UCSD-AML1 (cell line): ENCODE measurements around the gene IKZF1.

Source experiments
- DNase-seq: peaks from one replicate; lab custom pipeline; 2025; ENCODE audit not compliant: unreplicated experiment; lab: John Stamatoyannopoulos, UW

Gene IKZF1

GRCh38 chr7:50307368-50308032, 3.0 kb downstream of the IKZF1 start:
- DNase-seq, result no peak

- no peak for DNase-seq
Measured at GRCh38 chr7:50308203-50308531, 3.7 kb downstream of the IKZF1 start.

DNA sequence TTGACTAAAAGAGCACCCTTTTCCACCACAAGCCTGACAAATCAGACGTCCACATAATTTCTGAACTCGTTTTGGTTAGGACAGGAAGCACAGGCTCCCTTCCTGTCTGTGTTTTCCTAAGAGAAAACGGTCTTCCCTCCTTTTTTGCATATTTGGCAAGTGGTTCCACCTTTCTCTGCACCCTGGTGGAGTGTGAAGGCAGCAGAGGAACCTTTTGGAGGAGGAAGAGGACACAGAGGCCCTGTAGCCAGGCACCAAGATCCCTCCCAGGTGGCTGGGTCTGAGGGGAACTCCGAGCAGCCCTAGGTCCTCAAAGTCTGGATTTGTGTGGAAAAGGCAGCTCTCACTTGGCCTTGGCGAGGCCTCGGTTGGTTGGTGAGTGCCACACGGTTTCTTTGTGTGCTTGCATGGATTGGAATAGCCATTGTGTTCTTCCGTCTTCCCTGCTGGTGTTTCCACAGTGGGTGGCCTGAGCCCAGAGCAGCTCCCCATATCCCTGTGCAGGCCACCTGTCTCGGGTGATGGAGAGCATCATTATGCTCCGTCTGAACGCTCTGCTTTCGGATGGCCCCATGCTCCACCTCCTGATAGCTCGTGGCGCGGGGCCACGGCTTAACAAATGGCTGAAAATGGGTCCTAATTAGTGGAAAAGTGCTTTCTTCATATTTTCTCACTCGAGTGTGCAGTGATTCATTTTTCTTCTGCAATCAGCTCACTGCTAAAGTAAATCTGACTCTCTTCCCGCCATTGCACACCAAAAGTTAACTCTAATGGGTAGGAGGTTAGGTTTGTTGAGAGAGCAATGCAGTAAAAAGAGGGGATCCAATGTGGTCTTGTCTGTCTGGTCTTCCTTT, 4.2 kb downstream of the IKZF1 start:
- DNase-seq, result no peak

DNA sequence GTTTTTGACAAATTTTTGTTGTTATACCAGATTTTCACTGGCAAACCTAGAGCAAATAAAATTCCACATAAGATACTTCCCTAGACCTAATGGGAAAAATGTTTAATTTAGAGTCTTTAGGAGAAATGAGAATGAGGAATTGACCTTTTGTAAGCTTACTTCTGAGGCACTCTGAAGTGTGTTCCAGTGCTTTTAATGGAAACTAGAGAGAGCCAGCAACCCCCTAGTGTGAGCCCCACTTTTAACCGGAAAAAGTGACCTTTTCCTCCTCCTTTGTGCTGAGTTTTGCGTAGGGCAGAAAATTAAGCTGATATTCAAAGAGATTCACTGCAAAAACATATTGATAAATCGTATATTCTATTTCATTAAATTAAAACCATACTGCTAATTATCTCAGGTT, 5.2 kb downstream of the IKZF1 start:
- DNase-seq, result no peak

- no peak for DNase-seq
Measured at GRCh38 chr7:50310361-50310760, 5.8 kb downstream of the IKZF1 start.

DNA sequence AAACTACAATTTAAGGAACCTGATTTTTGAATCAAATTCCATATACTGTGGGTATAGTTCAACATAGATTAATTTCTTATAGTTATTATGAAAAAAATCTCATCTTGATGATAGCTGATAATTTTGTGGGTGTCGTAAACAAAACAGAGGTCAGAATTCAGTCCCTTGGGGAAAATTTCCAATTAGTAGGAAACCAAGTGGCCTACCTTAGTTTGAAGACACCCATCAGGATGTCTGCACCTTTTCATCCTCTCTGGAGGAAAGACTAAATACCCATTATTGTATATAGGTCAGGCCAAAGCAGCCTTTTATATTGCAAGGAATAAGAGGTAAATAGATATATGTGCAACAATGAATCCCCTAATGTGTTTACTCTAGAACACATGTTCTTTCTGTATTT, 6.4 kb downstream of the IKZF1 start:
- no peak for DNase-seq

GRCh38 chr7:50312250-50313162, 8.0 kb downstream of the IKZF1 start:
- no peak for DNase-seq

- no peak for DNase-seq
Measured at GRCh38 chr7:50314836-50315592, 10.5 kb downstream of the IKZF1 start.

DNA sequence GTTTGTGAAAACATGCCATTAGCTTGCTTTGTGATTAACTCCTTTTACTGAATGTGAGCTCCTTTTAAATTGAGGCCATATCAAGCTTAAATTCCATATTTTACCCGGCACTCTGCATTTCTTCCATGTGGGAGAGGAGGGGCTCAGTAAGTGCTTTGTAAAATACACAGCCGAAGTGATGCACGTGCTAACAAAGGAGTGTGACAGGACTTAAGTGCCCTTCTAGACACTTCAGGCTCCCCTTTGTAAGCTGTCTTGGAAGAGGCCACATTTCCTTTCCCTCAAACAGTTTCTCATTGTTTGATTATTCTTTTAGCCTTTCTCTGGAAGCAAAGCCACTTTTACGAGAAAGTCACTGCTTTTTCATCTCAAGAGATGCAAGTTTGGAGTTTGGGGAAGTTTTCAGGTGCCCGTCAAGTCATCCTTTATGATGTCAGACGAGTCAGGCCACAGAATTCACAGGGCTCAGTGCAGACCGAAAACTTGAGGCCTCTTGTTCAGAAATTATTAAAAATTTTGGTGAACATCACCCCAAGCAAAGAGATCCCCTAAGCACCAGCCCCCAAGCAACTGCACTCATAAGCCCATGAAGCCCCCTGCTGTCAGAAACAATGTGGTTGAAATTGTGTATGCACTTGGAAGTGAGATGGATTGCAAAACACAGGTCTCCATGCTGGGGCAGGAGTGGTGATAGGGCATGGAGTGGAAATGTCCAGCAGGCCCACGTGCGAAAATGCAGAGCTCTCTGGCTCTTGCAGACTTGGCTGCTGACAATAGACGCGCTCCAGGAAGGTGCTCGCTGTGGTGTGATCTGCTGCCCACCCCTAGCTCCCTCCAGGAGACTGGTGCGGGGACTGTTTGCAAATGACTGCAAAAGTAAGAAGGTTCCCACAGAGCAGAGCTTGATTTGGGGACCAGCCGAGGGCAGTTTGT, 11.5 kb downstream of the IKZF1 start:
- DNase-seq, result no peak

DNA sequence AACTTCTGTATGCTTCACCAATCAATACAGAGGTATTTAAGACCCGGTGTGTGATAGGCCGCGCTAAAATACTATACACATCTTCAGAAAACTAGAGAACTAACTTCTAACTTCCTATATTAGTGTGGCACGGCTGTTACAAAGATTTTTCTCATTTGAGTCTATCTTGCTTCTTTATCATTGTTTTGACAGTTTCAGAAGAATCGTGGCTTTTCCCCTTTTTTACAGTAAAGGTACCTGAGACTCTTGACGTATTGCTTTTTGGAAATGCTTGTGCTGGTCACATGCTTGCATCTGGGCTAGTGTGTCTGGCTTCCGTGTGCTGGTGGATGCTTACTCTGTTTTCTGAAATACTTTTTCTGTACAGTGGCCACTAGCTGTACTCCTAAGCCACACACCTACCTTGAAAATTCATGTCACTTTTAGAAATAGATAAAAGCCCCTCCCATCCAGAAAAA, 12.7 kb downstream of the IKZF1 start:
- DNase-seq, result no peak

- no peak for DNase-seq
Measured at GRCh38 chr7:50317697-50318669, 13.5 kb downstream of the IKZF1 start.

- no peak for DNase-seq
Measured at GRCh38 chr7:50321487-50322067, 17.1 kb downstream of the IKZF1 start.

GRCh38 chr7:50324113-50324512, 19.6 kb downstream of the IKZF1 start:
- DNase-seq, result no peak

DNA sequence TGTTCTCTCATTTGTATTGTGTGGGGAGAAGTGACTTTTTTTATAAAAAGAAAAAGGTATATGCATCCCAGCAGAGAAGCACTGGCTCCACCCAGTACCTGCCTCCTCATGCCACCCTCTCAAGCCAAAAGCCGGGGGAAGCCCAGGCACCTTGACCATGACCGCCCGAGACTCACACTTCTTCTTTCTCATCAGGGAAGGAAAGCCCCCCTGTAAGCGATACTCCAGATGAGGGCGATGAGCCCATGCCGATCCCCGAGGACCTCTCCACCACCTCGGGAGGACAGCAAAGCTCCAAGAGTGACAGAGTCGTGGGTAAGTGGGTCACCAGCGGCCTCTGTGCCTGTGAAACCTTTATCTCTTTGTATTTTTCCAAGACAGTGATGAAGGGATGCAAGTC, 22.9 kb downstream of the IKZF1 start:
- DNase-seq, result no peak

DNA sequence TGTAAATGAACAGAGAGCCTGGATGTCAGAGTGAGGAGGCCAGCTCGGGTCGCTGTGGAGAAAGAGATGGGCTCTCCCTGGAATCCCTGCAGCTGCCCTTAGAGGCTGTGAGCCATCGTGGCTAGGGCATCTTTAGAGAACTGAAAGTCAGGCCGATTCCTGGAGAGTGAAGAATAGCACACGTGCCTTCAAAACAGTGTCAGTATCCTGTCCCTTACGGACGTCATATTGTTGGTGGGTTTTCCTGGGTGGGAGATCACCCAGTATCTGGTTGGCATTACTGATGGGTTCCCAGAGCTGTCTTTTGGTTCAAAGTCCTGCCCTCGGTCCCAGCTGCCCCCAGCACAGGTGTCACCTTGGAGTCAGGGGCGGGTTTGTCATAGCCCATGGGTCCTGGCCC, 25.3 kb downstream of the IKZF1 start:
- no peak for DNase-seq

DNA sequence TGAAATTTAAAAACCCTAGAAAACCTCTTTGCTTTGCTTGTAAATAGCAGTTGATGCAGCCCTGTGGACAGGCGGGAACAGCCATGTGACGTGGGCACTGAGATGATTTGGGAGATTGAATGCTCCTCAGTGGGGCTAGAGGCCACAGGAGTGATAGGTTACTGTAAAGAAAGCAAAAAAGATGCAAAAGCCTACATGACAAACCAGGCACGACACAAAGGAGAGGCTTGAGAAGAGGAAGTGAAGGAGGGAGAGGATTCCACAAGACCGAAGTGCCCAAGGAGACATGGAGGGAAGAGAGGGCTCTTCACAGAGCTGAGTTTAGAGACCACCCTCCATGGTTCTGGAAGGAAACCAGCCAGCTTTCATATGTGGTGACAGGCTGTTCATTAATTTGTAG, 25.7 kb downstream of the IKZF1 start:
- DNase-seq, result no peak

GRCh38 chr7:50330696-50331095, 26.2 kb downstream of the IKZF1 start:
- no peak for DNase-seq

DNA sequence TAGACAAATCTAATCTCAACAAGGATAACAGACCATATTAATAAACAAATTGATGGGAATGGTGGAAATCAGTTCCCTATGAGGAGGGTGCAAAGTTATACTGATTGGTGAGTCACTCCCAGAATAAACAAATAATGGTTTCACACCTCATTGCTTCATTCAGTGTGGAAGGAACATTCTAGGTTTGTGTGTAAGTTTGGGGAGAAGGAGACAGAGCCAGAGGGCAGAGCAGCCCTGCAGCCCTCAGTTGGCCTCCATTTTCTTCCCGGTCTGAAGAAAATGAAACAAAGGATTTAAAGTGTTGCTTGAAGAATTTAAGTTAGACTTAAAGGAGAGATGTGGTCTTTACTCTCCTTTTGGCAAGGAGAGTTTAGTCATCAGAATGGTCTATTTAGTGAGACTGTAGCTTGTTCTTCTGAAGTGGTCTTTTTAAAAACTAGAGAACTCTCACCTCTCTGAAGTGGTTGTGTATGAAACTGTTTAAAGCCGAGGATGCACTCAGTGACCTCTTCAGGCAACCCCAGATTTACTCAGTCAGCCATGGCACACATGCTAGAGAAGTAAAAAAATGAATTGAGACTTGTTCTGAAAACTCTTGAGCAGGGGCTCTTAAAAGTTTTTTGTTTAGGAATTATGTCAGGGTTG, 27.2 kb downstream of the IKZF1 start:
- DNase-seq, result no peak
